GM19328 (cell line): Measurements from ENCODE around the gene PSME4.

Source experiments
- ATAC-seq: cut with Tn5 transposase; IDR thresholded peaks from one replicate; pipeline ENCODE4 v1.9.1; 2021; ENCODE audit warnings: mild to moderate bottlenecking, moderate library complexity; ENCODE audit not compliant: unreplicated experiment

PSME4 gene, protein sequence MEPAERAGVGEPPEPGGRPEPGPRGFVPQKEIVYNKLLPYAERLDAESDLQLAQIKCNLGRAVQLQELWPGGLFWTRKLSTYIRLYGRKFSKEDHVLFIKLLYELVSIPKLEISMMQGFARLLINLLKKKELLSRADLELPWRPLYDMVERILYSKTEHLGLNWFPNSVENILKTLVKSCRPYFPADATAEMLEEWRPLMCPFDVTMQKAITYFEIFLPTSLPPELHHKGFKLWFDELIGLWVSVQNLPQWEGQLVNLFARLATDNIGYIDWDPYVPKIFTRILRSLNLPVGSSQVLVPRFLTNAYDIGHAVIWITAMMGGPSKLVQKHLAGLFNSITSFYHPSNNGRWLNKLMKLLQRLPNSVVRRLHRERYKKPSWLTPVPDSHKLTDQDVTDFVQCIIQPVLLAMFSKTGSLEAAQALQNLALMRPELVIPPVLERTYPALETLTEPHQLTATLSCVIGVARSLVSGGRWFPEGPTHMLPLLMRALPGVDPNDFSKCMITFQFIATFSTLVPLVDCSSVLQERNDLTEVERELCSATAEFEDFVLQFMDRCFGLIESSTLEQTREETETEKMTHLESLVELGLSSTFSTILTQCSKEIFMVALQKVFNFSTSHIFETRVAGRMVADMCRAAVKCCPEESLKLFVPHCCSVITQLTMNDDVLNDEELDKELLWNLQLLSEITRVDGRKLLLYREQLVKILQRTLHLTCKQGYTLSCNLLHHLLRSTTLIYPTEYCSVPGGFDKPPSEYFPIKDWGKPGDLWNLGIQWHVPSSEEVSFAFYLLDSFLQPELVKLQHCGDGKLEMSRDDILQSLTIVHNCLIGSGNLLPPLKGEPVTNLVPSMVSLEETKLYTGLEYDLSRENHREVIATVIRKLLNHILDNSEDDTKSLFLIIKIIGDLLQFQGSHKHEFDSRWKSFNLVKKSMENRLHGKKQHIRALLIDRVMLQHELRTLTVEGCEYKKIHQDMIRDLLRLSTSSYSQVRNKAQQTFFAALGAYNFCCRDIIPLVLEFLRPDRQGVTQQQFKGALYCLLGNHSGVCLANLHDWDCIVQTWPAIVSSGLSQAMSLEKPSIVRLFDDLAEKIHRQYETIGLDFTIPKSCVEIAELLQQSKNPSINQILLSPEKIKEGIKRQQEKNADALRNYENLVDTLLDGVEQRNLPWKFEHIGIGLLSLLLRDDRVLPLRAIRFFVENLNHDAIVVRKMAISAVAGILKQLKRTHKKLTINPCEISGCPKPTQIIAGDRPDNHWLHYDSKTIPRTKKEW (N-terminal part only)

DNA sequence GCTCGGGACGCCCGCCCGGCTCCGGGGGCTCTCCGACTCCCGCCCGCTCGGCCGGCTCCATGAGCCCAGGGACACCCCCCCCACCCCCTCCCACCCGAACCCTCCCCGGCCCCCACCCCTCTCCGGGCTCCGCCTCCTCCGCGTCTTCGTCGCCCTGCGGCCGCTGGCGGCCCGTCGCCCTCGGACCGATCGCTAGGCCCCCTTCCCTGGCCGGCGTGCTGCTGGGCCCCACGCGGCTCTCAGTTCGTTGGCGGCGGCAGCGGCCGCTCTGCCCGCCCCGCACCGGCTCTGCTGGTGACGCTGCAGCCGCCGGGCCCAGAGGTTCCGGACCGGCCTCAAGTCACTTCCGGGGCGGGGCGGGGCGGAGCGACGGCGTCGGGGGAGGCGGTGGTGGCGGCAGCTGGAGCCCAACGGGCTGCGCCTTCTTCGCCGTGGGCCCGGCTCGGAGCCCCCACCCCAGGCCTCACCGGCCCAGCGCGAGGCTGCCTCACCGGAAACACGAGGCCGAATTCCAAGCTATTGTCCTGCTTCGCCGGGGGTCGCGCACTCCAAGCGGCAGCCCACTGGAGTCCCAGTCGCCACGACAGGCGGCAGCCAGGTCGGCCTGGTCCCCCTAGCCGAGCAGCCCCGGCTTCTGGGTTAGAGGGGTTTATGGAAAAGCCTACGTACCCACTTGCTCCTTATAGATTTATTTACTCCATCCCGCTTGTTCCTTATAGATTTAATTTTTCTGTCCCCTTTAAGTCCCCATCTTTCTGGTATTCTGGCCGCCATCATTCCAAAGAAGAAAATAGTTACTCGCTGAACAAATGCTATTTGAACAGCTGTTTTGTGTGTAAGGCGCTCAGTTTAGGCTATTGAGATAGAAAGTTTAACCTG lies at the start of gene PSME4:
TSS of gene PSME4 (minus strand) at position 270 of the 879 bp plus-strand sequence. CDS start at position 61, 209 bp downstream.
- ATAC-seq, result peak; percentile 82

DNA sequence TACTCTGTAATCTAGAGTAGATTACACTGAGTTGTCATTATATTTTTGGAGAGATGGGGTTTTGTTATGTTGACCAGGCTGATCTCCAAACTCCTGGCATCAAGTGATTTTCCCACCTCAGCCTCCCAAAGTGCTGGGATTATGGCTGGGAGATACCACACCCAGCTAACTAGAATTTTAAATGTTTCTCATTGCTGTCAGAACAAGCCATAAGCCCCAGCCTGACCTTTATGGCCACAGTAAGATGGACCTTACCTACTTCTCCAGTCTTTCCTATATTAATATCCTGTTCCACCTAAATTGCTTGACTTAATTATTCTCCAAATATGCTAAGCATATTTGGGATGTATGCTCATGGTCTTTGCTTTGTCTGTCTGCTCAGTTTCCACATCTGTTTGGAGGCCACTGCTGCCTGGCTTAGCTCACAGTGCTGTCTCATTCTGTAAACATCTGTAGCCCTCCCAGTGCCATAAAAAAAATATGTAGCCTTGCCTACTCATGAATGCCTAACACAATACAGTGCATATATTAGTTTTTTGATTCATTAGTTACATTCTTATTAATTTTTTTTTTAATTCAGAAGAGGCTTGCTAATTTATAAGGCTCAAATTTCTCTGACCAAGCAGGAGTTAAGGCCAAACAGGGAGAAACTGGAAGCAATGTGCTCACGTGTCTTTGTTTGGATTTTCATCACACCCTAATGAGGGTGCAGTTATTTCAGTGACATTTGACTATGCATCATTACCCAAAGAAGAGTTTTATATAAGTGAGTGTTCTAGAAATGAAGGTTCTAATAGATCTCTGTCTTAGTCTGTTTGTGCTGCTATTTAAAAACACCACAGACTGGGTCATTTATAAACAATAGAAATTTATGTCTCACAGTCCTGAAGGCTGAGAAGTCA lies 45.3 kb upstream of the PSME4 start:
- ATAC-seq, result no peak

DNA sequence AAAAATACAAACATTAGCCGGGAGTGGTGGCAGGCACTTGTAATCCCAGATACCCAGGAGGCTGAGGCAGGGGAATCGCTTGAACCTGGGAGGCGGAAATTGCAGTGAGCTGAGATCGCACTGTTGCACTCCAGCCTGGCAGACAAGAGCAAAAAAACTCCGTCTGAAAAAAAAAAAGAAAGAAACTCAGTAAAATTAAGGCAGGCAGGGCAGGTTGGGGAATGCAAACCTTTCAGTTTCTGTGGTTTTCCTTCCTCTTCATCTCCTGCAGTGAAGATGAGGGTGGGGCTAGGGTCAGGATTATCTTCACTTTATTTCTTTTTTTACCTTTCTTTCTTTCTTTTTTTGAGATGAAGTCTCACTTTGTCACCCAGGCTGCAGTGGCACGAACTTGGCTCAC lies 43.2 kb upstream of the PSME4 start:
- ATAC-seq, result no peak

DNA sequence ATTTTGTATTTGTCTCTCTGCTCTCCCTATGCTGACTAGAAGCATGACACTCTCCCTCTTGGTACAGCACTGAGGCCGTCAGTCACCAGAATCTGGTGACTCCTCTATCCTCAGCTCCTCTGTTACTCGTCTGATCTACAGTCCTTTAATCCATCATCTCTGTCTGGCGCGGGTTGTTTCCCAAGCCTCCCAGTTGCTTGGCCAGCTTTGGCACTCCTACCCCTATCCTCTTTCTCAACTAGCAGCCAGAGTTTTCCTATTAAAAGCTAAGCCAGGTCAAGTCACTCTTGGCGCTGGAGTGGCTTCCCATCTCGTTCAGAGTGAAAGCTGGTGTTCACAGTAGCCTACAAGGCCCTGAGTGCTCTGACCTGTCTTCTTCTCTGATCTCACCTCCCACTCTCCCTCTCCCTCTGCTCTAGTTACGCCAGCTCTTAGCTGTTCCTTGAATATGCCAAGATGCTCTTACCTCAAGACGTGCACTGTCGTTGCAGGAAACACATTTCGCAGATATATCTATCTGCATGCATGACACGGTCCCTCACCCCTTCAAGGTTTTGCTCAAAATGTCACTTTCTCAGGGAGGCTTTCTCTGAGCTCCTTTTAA lies 41.8 kb upstream of the PSME4 start:
- ATAC-seq, result no peak

DNA sequence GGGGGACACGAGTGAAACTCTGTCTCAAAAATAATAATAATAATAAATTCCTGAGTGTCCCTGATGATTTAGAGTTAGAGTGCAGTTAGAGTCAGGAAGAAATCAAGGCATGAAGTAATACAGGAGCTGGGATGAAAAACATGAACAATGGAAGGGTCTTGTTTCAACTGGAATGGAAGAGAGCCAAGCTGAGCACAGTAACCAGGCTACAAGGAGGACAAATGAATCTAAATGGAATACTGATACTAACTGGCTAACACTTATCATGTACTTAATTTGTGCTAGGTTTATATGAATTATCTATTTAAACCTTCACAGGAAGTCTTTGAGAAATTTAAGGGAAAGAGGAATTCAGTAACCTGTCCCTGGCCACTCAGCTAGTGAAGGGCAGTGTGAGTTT lies 38.8 kb upstream of the PSME4 start:
- ATAC-seq, result no peak

DNA sequence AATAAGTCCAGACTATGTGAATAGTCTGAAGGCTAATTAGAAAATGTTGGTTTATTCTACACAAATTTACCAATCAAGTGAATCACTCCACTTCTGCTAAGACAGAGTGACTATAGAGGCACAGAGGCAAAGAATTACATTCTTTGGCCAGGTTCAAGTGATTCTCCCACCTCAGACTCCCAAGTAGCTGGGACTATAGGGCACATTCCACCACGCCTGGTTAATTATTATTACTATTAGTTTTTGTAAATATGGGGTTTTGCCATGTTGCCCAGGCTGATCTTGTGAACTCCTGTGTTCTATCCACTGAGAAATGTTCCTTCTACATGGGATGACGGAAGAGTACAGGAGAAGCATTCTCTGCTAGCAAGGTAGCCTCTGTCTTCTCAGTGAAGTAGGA lies 37.6 kb upstream of the PSME4 start:
- ATAC-seq, result no peak

DNA sequence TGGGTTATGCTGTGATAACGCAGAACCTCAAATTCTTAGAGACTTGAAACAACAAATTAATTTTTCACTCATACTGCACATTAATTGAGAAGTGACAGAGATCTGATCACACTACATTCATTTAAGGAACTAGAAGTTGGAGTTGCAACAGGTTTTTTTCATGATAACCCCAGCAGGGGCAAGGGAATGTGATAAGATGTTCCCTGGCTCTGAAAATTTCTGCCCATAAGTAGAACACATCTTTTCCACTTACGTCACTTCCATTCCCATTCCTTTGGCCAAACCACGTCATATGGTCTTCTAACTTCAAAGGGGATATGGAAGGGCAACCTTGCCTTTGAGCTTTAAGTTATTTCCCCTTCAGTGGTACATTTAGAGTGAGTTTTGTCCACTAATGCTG lies 29.7 kb upstream of the PSME4 start:
- no peak for ATAC-seq

DNA sequence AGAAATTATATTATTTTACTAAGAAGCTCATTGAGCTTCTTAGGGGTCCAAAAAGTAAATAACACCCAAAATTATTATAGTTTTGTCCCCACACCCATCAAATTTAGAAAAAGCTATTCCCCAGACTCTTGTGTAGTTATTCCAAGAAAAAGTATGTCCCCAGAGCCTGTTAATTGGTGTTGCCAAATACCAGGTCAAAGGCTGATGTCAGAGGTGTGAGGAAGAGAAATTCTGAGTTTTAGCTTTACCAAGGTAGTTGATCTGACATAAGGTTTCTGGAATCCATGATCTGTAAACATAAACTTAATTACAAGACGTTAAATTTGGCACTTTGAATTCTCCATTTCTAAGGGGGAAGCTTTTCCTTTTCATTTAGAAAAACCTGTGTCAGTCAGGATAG lies 29.3 kb upstream of the PSME4 start:
- ATAC-seq, result no peak

DNA sequence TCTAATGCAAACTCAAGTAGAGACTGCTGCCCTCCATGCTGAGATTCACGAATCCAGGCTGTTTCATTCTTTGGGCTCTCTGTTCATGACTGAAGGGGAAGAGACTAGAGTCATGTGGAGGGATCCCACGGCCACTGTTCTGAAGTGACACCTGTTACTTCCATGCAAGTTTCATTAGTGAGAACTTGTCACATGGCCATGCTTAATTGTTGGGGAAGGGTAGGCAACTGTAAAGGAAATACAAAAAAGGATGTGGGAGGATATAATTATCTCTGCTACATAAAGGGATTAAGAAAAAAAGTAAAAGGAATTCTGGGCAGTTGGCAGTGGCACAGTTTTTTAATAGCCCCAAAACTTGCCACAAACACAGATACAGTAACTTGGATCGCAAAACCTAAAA lies 28.0 kb upstream of the PSME4 start:
- no peak for ATAC-seq

DNA sequence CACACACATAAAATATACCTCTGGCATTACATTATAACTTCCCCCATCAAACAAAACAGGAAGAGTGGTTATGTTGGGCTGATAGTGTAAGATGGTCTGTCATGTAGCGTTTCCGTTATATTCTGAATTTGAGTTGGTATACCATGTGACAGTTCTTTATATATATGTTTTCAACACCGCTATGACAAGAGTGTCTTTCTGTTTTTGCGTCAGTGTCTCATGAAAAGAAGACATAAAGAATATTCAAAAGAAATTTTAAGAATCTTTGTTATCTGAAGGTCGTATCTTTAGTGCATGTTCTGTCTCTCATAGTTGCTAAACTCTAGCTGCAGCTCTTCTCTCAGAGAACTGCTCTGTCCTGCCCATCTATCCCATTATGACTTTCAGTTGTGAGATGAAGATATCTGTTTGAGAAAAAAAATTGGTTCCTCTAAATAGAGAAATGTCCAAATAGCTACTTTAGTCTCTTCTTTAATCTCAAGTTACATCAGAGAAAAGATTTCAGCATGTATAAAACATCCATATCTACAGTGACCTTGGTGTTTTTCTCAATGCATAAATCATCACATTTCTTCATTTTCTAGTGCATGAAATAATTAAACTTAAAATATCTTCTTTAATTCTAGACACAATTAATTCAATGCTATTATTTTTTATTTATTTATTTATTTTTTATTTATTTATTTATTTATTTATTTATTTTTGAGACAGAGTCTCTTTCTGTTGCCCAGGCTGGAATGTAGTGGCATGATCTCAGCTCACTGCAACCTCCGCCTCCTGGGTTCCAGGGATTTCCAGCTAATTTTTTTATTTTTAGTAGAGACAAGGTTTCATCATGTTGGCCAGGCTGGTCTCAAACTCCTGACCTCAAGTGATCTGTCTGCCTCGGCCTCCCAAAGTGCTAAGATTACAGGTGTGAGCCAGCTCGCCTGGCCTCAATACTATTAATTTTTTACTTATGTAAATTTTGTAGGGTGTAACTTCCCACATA lies 24.3 kb upstream of the PSME4 start:
- ATAC-seq, result peak; percentile 69

DNA sequence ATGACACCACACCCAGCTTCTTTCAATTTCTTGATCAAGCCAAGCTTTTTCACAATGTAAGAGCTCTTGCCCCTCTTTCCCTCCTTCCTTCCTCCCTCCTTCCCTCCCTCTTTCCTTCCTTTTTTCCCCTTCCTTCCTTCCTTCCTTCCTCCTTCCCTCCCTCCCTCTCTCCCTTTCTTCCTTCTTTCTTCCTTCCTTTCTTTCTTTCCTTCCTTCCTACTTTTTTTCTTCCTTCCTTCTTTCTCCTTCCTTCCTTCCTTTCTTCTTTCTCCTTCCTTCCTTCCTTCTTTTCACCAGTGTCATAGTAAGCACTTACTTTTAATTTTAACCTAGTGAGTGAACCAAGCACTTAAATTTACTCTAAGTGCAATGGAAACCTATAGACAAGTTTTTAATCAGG lies 21.2 kb upstream of the PSME4 start:
- no peak for ATAC-seq

DNA sequence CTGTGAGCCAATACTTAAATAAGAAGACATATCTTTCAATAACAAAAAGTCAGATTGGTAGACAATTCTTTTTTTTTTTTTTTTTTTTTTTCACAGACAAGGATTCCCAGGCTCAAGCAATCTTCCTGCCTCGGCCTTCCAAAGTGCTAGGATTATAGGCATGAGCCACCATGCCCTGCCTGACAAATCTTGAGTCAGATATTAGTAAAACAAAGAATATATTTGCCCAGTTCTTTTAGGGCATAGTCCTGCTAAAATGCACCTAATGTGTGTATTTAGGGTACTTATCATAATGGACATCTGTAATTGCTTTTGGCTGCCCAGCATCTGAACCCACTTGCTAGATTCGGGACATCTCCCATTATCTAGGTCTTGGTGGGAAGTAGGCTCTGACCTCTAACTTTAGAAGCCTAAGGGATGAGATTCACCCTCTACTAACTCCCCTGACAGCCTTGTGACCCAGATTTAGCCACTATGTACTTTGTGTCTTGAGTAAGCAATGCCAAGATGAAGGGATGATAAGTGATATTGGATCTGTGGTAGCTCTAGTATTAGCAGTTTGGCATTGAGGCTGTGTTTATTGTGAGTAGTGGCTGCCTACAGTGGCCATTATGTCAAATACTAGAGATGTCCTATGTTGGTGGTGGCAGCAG lies 18.5 kb upstream of the PSME4 start:
- ATAC-seq, result no peak

DNA sequence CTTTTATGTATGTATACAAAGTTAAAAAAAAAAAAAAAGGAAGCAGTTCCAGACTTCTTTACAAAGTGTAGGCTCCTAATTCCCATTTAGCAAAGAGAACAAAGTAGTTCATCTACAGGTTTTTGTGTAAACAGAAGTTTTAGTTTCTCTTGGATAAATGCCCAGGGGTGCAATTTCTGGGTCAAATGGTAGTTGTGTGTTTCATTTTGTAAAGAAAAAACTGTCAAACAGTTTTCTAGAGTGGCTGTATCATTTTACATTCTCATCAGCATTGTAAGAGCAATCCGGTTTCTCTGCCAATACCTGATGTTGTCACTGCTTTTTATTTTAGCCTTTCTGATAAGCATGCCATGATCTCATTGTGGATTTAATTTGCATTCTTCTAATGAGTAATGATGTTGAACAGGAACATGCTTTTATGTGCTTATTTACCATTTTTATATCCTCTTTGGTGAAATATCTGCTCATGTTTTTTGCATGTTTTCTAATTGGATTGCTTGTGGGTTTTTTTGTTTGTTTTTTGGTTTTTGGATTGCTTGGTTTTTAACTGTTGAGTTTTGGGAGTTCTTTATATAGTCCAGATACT lies 16.6 kb upstream of the PSME4 start:
- no peak for ATAC-seq

DNA sequence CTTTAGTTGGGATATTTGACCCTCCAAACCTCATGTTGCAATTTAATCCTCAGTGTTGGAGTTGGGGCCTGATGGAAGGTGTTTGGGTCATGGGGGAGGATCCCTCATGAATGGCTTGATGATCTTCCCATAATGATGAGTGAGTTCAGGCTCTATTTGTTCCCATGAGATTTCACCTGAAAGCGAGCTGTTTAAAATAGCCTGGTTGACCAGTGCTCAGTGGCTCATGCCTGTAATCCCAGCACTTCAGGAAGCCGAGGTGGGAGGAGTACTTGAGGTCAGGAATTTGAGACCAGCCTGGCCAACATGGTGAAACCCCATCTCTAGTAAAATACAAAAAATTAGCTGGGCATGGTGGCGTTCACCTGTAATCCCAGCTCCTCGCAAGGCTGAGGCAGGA lies 14.9 kb upstream of the PSME4 start:
- no peak for ATAC-seq

DNA sequence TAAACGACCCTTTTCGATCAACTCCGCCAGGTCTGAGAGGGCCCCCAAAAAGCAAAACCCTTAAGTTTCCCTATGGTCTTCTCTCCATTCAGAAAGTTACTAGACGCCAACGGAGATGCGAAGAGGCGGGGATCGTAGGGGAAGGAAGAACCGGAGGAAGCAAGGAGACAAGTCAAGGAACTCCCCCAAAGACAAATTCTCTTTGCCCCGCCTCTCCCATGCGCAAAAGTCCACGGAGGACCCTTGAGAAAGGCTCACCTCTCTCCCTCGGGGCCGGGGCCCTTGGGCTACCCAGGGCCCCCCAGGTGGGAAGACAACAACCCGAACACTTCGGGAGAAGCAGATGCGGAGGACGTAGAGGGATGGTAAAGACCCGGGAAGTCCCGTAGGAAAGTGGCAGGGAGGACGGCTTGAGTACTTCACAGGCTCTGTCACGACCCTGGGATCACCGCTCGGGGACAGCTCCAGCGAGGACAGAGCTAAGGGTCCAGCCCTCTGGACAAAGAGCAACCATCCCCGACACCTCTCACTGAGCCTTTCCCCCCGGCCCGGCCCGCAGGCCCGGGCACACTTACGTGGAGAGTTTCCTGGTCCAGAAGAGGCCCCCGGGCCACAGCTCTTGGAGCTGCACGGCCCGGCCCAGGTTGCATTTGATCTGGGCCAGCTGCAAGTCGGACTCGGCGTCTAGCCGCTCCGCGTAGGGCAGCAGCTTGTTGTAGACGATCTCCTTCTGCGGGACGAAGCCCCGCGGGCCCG lies 647 bp downstream of the PSME4 start:
- ATAC-seq, result peak; percentile 27
